Smooth muscle cell (in vitro differentiated cells): ENCODE data around the gene MYL12A. TPM values are rescaled to one million over a fixed set of nuclear protein-coding genes. Genes with fewer than 3 reads are reported as not detected.

Source experiments
- DNase-seq: peaks from one replicate; lab custom pipeline; 2025; ENCODE audit not compliant: unreplicated experiment; lab: John Stamatoyannopoulos, UW
- H2AFZ ChIP-seq: fragments of 200-600 bp; sonication (generic); 2 replicates; pipeline ENCODE4 v1.6.0; 2016; ENCODE audit warnings: antibody characterized with exemption, low read depth, mild to moderate bottlenecking
- H3F3A ChIP-seq: fragments of 200-600 bp; sonication (generic); 2 replicates; pipeline ENCODE4 v1.6.0; 2017; ENCODE audit warnings: antibody characterized with exemption, low read depth
- H3K27ac ChIP-seq: fragments of 200-600 bp; sonication (generic); 2 replicates; pipeline ENCODE4 v1.5.1; 2016; ENCODE audit warnings: low read depth, mild to moderate bottlenecking
- H3K27me3 ChIP-seq: fragments of 200-600 bp; sonication (generic); 2 replicates; pipeline ENCODE4 v1.6.1; 2016; ENCODE audit warnings: low read depth, mild to moderate bottlenecking
- H3K36me3 ChIP-seq: fragments of 200-600 bp; sonication (generic); 2 replicates; pipeline ENCODE4 v1.5.1; 2016; ENCODE audit warnings: low read depth
- H3K4me1 ChIP-seq: fragments of 200-600 bp; sonication (generic); 2 replicates; pipeline ENCODE4 v1.5.1; 2016; ENCODE audit warnings: low read depth
- H3K4me2 ChIP-seq: fragments of 200-600 bp; sonication (generic); 2 replicates; pipeline ENCODE4 v1.6.0; 2016; ENCODE audit warnings: mild to moderate bottlenecking
- H3K4me3 ChIP-seq: fragments of 200-600 bp; sonication (generic); 2 replicates; pipeline ENCODE4 v1.5.1; 2016; ENCODE audit warnings: mild to moderate bottlenecking
- H3K79me2 ChIP-seq: fragments of 200-600 bp; sonication (generic); 2 replicates; pipeline ENCODE4 v1.6.0; 2016; ENCODE audit warnings: low read depth, mild to moderate bottlenecking
- H3K9ac ChIP-seq: fragments of 200-600 bp; sonication (generic); 2 replicates; pipeline ENCODE4 v1.6.0; 2016; ENCODE audit warnings: low read depth
- H3K9me3 ChIP-seq: fragments of 200-600 bp; sonication (generic); replicated peaks from 2 replicates; pipeline ENCODE4 v1.5.1; 2016; ENCODE audit warnings: low read depth
- H4K20me1 ChIP-seq: fragments of 200-600 bp; sonication (generic); 2 replicates; pipeline ENCODE4 v1.6.0; 2016; ENCODE audit warnings: low read depth
- WGBS: methylation state at CpG from one replicate; pipeline ENCODE4 v1.1.7; 2016; ENCODE audit warnings: low lambda C conversion rate; 5-methylcytosine and 5-hydroxymethylcytosine counted together
- polyA plus RNA-seq: library from polyadenylated mRNA; unstranded; fragments of >200 nt; fragmentation: Nextera tagmentation; extraction: Ambion mirVana; gene quantifications from 2 replicates; pipeline ENCODE4 v1.2.1, GENCODE V29; 2016
- total RNA-seq: library from RNA; depleted of rRNA; stranded (reverse); fragments of >200 nt; gene quantifications from 2 replicates; pipeline ENCODE4 v1.2.3, GENCODE V29; 2014
- TF ChIP-seq, protein P1 (sequence below): fragments of 200-600 bp; sonication (generic); IDR thresholded peaks from 2 replicates; pipeline ENCODE4 v1.5.1; 2017; ENCODE audit warnings: borderline replicate concordance, mild to moderate bottlenecking, antibody characterized with exemption; ENCODE audit not compliant: insufficient read depth, poor library complexity, severe bottlenecking

The MYL12A gene
- total and polyA plus RNA-seq, 2 experiments from 2014 or later = 777 to 953 TPM

GRCh38 chr18:3221496-3221895 lies 26.1 kb upstream of the MYL12A start:
- TF ChIP-seq, protein P1, sequence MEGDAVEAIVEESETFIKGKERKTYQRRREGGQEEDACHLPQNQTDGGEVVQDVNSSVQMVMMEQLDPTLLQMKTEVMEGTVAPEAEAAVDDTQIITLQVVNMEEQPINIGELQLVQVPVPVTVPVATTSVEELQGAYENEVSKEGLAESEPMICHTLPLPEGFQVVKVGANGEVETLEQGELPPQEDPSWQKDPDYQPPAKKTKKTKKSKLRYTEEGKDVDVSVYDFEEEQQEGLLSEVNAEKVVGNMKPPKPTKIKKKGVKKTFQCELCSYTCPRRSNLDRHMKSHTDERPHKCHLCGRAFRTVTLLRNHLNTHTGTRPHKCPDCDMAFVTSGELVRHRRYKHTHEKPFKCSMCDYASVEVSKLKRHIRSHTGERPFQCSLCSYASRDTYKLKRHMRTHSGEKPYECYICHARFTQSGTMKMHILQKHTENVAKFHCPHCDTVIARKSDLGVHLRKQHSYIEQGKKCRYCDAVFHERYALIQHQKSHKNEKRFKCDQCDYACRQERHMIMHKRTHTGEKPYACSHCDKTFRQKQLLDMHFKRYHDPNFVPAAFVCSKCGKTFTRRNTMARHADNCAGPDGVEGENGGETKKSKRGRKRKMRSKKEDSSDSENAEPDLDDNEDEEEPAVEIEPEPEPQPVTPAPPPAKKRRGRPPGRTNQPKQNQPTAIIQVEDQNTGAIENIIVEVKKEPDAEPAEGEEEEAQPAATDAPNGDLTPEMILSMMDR = no peak

GRCh38 chr18:3223356-3223755 lies 24.2 kb upstream of the MYL12A start:
- no peak overlapping the region for H3K9ac ChIP-seq
- TF ChIP-seq, protein P1 = no peak
- H3F3A ChIP-seq = no peaks in the 10 kb centered on the region
- no peak overlapping the region for H2AFZ ChIP-seq
- H3K27ac ChIP-seq = no peak overlapping the region
- no peak for DNase-seq
- 78% methylated on average over 1 of the region's 1 CpG for WGBS
- no peaks in the 10 kb centered on the region for H3K4me1 ChIP-seq
- H3K36me3 ChIP-seq = no peaks in the 10 kb centered on the region
- H3K9me3 ChIP-seq = no peaks in the 10 kb centered on the region
- no peaks in the 10 kb centered on the region for H4K20me1 ChIP-seq
- no peaks in the 10 kb centered on the region for H3K79me2 ChIP-seq
- no peaks in the 10 kb centered on the region for H3K27me3 ChIP-seq
- no peak overlapping the region for H3K4me3 ChIP-seq
- H3K4me2 ChIP-seq = no peak overlapping the region

More at GRCh38 chr18:3221496-3221895, 26.1 kb upstream of the MYL12A start:
- DNase-seq = no peak
- Histone ChIP-seq H2AFZ (no peak overlapping the region), H4K20me1 (no peaks in the 10 kb centered on the region), H3K9ac (no peak overlapping the region), H3K9me3 (no peaks in the 10 kb centered on the region), H3K4me1 (no peaks in the 10 kb centered on the region), H3K36me3 (no peaks in the 10 kb centered on the region), H3K4me2 (no peak overlapping the region), H3K79me2 (no peaks in the 10 kb centered on the region), H3F3A (no peaks in the 10 kb centered on the region), H3K27me3 (no peaks in the 10 kb centered on the region), H3K27ac (no peak overlapping the region), H3K4me3 (no peak overlapping the region)
- 94% methylated on average over 6 of the region's 6 CpGs for WGBS

GRCh38 chr18:3224223-3224622 lies 23.4 kb upstream of the MYL12A start:
- H3K79me2 ChIP-seq = no peaks in the 10 kb centered on the region
- H3F3A ChIP-seq = no peaks in the 10 kb centered on the region
- TF ChIP-seq, protein P1 = no peak
- no peaks in the 10 kb centered on the region for H3K36me3 ChIP-seq
- H3K27me3 ChIP-seq = no peaks in the 10 kb centered on the region
- no peak overlapping the region for H3K4me2 ChIP-seq
- no peaks in the 10 kb centered on the region for H3K4me1 ChIP-seq
- no peaks in the 10 kb centered on the region for H3K9me3 ChIP-seq
- H4K20me1 ChIP-seq = no peaks in the 10 kb centered on the region
- WGBS = 90% methylated on average over 3 of the region's 3 CpGs
- H3K4me3 ChIP-seq = no peak overlapping the region
- H3K27ac ChIP-seq = no peak overlapping the region
- no peak for DNase-seq
- no peak overlapping the region for H3K9ac ChIP-seq
- H2AFZ ChIP-seq = no peak overlapping the region

GRCh38 chr18:3225588-3225987 lies 22.0 kb upstream of the MYL12A start:
- no peaks in the 10 kb centered on the region for H3K9me3 ChIP-seq
- no peak overlapping the region for H3K4me3 ChIP-seq
- H3K27me3 ChIP-seq = no peaks in the 10 kb centered on the region
- H3K4me2 ChIP-seq = no peak overlapping the region
- no peak overlapping the region for H3K27ac ChIP-seq
- H3K36me3 ChIP-seq = no peaks in the 10 kb centered on the region
- no peak overlapping the region for H3K9ac ChIP-seq
- TF ChIP-seq, protein P1 = no peak
- WGBS = 88% methylated on average over 3 of the region's 3 CpGs
- H2AFZ ChIP-seq = no peak overlapping the region
- no peak for DNase-seq
- no peaks in the 10 kb centered on the region for H3K4me1 ChIP-seq
- H4K20me1 ChIP-seq = no peaks in the 10 kb centered on the region
- no peaks in the 10 kb centered on the region for H3F3A ChIP-seq
- no peaks in the 10 kb centered on the region for H3K79me2 ChIP-seq
